Muscle layer of duodenum (tissue), 2 donors: ENCODE data around the gene MAG.

Experiments
- H3K27ac ChIP-seq: one replicate; pipeline ENCODE4 v1.7.0; 2013; ENCODE audit warnings: mild to moderate bottlenecking, low read length
- H3K27me3 ChIP-seq: one replicate; pipeline ENCODE4 v1.7.0; 2013; ENCODE audit warnings: low read depth, mild to moderate bottlenecking, control low read depth, low read length
- H3K36me3 ChIP-seq, 2 donors: one replicate each; pipeline ENCODE4 v1.7.0; 2013; ENCODE audit warnings: low read length in 2 of 2, control low read depth in 1 of 2, mild to moderate bottlenecking in 1 of 2; ENCODE audit not compliant: insufficient read depth in 2 of 2, control insufficient read depth in 1 of 2
- H3K4me1 ChIP-seq, 2 donors: one replicate each; pipeline ENCODE4 v1.7.0; 2013; ENCODE audit warnings: low read length in 2 of 2, mild to moderate bottlenecking in 2 of 2, control low read depth in 1 of 2, moderate library complexity in 1 of 2; ENCODE audit not compliant: insufficient read depth in 2 of 2, control insufficient read depth in 1 of 2
- H3K4me3 ChIP-seq, 2 donors: one replicate each; pipeline ENCODE4 v1.7.0; 2013; ENCODE audit warnings: low read length in 2 of 2, low read depth in 1 of 2, mild to moderate bottlenecking in 1 of 2
- H3K9me3 ChIP-seq, 2 donors: one replicate each; pipeline ENCODE4 v1.7.0; 2013; ENCODE audit warnings: low read length in 2 of 2, control low read depth in 1 of 2, mild to moderate bottlenecking in 1 of 2; ENCODE audit not compliant: control insufficient read depth in 1 of 2
- donor health status: healthy.

Gene MAG

DNA sequence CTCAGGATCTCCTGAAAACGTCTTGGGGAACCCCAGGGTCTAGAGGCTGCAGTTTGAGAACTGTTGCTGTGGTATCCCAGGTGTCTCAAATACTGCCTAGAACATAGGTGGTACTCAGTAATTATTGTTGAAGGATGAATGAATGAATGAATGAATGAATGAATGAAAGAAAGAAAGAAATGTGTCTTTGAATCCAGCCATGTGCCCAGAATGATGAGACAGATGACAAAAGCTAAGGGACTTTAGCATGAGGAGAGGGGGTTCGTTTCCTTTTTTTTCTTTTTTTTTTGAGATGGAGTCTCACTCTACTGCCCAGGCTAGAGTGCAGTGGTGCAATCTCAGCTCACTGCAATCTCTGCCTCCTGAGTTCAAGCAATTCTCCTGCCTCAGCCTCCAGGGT lies 35.4 kb upstream of the MAG start:
- Histone ChIP-seq H3K4me3 (no peak overlapping the region), H3K36me3 (no peaks in the 10 kb centered on the region), H3K27me3 (no peaks in the 10 kb centered on the region), H3K4me1 (no peaks in the 10 kb centered on the region), H3K9me3 (no peaks in the 10 kb centered on the region), H3K27ac (no peak overlapping the region)

DNA sequence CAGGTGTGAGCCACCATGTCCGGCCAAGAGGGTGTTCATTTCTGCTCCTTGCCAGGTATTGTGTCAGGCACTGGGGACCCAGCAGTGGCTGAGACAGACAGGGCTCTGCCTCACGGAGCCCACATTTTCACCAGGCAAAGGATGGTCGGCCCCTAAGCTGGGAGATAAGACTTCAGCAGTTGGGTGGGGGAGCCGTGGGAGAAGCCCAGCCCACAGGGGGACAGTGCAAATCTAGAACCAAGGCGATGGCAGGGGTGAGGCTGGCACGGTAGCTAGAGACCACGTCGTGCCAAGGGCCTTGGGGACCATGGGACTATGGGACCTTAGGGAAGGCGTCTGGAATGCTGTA lies 34.9 kb upstream of the MAG start:
- Histone ChIP-seq H3K36me3 (no peaks in the 10 kb centered on the region), H3K27ac (no peak overlapping the region), H3K9me3 (no peaks in the 10 kb centered on the region), H3K27me3 (no peaks in the 10 kb centered on the region), H3K4me1 (no peaks in the 10 kb centered on the region), H3K4me3 (no peak overlapping the region)

- no peak overlapping the region for H3K27ac ChIP-seq
- H3K27me3 ChIP-seq = no peaks in the 10 kb centered on the region
- peaks cover 0 to 3% of the 10 kb centered on the region in 2 donors for H3K4me1 ChIP-seq
- no peak overlapping the region for H3K4me3 ChIP-seq
- H3K36me3 ChIP-seq = no peaks in the 10 kb centered on the region
- no peaks in the 10 kb centered on the region for H3K9me3 ChIP-seq
These were observed 31.2 kb upstream of the MAG start for GRCh38 chr19:35260694-35261304.

GRCh38 chr19:35261356-35262100 lies 30.4 kb upstream of the MAG start:
- Histone ChIP-seq H3K4me1 (peaks cover 0 to 9% of the 10 kb centered on the region in 2 donors), H3K27ac (no peak overlapping the region), H3K9me3 (no peaks in the 10 kb centered on the region), H3K27me3 (no peaks in the 10 kb centered on the region), H3K4me3 (no peak overlapping the region), H3K36me3 (no peaks in the 10 kb centered on the region)

- no peak overlapping the region for H3K27ac ChIP-seq
- H3K4me3 ChIP-seq = no peak overlapping the region
- no peaks in the 10 kb centered on the region for H3K27me3 ChIP-seq
- no peaks in the 10 kb centered on the region for H3K36me3 ChIP-seq
- no peaks in the 10 kb centered on the region for H3K9me3 ChIP-seq
- peaks cover 2 to 14% of the 10 kb centered on the region in 2 donors for H3K4me1 ChIP-seq
These were observed 29.7 kb upstream of the MAG start for GRCh38 chr19:35262101-35262761.

DNA sequence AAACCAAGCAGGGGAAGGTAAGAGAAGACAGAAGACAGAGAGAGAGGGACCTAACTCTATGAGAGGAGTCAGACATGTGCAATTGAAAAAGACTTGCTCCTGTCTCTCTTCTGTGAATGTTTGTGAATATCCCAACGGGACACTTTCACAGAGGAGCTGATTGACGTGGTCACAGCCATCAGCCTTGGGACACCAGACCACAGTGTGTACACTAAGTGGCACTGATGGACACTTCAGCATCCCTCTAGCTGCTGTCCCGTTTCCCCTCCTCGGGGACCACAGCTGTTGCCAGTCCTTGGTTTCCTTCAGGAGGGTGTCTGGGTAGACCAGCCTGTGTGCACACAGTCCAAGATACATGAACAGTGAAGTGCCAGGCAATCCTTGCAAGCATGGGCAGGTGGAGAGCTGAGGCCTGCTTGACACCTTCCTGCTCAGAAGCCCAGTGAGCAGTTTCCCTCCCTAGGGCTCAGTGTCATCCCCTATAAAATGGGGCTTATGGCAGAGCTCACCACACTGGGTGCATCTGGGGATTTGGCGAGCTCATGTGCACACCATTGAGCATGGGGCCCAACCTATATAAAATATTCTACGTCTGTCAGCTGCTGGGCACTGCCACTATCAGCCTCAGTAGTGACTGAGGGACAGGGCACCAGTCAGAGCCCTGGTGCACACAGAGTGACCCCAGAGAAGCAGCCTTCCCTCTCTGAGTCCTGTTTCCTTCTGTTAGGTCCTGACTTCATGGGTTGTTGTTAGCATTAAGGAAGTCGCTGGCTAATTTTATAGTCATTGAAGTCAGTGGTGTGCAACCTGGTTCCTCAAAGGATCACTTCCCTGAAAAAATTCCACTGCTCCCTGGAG lies 27.5 kb upstream of the MAG start:
- no peaks in the 10 kb centered on the region for H3K27me3 ChIP-seq
- peaks cover 2 to 14% of the 10 kb centered on the region in 2 donors for H3K4me1 ChIP-seq
- no peak overlapping the region for H3K4me3 ChIP-seq
- H3K36me3 ChIP-seq = no peaks in the 10 kb centered on the region
- H3K9me3 ChIP-seq = no peaks in the 10 kb centered on the region
- H3K27ac ChIP-seq = no peak overlapping the region

- Histone ChIP-seq H3K9me3 (no peaks in the 10 kb centered on the region), H3K4me3 (no peak overlapping the region), H3K4me1 (peaks cover 2 to 22% of the 10 kb centered on the region in 2 donors), H3K36me3 (peaks cover 0 to under 1% of the 10 kb centered on the region in 2 donors), H3K27me3 (no peaks in the 10 kb centered on the region), H3K27ac (no peak overlapping the region)
These were observed 26.6 kb upstream of the MAG start for GRCh38 chr19:35265126-35265899.

DNA sequence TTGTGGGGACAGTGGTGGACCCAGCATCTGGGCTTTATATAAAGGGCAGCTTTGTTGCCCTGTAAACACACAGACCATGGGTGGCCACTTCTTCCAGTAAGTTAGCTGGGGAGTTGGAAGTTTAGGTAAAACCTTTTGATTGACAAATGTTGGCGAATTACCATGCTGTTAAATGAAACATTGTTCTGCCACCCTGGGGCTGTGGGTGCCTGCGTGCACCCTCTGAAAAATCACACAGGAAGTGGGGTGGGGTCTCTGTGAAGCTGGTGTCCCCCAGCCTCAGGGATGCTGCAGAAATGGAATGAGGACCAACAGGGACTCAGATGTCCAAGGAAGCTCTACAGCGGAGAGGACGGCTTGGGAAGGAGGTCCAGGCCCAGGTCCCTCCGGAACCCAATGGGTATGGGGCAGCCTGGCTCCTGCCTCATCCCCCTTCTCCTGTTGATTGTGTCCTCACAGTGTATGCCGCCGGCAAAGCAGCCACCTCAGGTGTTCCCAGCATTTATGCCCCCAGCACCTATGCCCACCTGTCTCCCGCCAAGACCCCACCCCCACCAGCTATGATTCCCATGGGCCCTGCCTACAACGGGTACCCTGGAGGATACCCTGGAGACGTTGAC lies 26.0 kb upstream of the MAG start:
- no peaks in the 10 kb centered on the region for H3K9me3 ChIP-seq
- H3K36me3 ChIP-seq = peaks cover 4 to 8% of the 10 kb centered on the region in 2 donors
- no peak overlapping the region for H3K4me3 ChIP-seq
- no peak overlapping the region for H3K27ac ChIP-seq
- peaks cover 2 to 25% of the 10 kb centered on the region in 2 donors for H3K4me1 ChIP-seq
- H3K27me3 ChIP-seq = no peaks in the 10 kb centered on the region

GRCh38 chr19:35266520-35267352 lies 25.2 kb upstream of the MAG start:
- H3K27ac ChIP-seq = peak overlapping the region; percentile 91
- H3K27me3 ChIP-seq = no peaks in the 10 kb centered on the region
- H3K9me3 ChIP-seq = no peaks in the 10 kb centered on the region
- H3K36me3 ChIP-seq = peaks cover 11 to 15% of the 10 kb centered on the region in 2 donors
- H3K4me1 ChIP-seq = peaks cover 2 to 25% of the 10 kb centered on the region in 2 donors
- peak overlapping the region; percentile 72 to 76 for H3K4me3 ChIP-seq
